ENCODE results near the gene NSUN7. TPM values are rescaled to one million over a fixed set of nuclear protein-coding genes. Genes with fewer than 3 reads are reported as not detected.
A peak's percentile ranks its signal among the peaks of the same experiment; 100 is the strongest.

The NSUN7 gene
- total and polyA plus RNA-seq, 7 donors = 0.03 to 0.39 (median 0.11) TPM; not detected in 4

DNA sequence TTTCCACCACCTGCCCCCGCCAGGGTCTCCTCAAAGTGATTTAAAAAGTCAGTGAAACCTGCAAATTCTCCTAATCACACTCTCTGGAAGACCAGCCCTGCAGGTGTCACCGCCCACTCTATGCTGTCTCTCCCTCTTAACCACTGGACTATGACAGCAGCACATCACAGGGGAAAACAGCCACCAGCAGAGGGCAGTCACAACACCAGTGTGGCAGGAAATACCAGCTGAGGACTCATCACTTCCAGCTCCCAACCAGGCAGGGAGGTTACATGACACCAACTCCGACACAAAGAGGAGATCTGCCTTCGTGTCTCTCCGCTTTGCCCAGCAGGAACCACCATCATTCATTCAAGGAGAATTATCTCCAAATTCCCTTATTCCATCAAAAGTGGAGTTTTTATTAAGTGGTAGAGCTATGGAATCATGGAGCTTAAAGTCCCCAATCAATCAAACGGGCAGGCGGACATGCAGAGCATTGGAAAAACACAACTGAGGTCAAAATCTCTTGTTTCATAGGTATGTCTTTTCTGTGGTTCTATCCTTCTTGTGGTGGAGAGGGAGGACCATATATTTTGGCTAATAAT, 91.3 kb downstream of the NSUN7 start:
- 61 to 75% (median 71%) methylated on average over 7 of the region's 7 CpGs for WGBS, 3 donors
- no peak overlapping the region for H3K4me3 ChIP-seq
- peak; percentile 72 to 80 (median 78) for ATAC-seq
- H3K36me3 ChIP-seq (ENCODE audit: insufficient read depth in 1 of 2, low read depth in 1 of 2) = no peaks in the 10 kb centered on the region
- TF ChIP-seq, protein P1, sequence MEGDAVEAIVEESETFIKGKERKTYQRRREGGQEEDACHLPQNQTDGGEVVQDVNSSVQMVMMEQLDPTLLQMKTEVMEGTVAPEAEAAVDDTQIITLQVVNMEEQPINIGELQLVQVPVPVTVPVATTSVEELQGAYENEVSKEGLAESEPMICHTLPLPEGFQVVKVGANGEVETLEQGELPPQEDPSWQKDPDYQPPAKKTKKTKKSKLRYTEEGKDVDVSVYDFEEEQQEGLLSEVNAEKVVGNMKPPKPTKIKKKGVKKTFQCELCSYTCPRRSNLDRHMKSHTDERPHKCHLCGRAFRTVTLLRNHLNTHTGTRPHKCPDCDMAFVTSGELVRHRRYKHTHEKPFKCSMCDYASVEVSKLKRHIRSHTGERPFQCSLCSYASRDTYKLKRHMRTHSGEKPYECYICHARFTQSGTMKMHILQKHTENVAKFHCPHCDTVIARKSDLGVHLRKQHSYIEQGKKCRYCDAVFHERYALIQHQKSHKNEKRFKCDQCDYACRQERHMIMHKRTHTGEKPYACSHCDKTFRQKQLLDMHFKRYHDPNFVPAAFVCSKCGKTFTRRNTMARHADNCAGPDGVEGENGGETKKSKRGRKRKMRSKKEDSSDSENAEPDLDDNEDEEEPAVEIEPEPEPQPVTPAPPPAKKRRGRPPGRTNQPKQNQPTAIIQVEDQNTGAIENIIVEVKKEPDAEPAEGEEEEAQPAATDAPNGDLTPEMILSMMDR (IDR thresholded peaks at IDR 0.05) = peak; percentile 71
- intact Hi-C loops (cut with DNase I) = loop anchor here in 1 of 2 donors (5.0 to 10.0 kb wide), 3 partner anchors 56 to 106 kb away; no protein-coding TSS in a partner anchor
- peak overlapping the region; percentile 87 for H3K27ac ChIP-seq
- H3K4me1 ChIP-seq = peaks cover 23% of the 10 kb centered on the region
- H3K27me3 ChIP-seq (ENCODE audit: insufficient read depth in 3 of 3, low read length in 2 of 3) = no peaks in the 10 kb centered on the region
- H3K9me3 ChIP-seq = no peaks in the 10 kb centered on the region
- DNase-seq = peak; percentile 76 to 85

DNA sequence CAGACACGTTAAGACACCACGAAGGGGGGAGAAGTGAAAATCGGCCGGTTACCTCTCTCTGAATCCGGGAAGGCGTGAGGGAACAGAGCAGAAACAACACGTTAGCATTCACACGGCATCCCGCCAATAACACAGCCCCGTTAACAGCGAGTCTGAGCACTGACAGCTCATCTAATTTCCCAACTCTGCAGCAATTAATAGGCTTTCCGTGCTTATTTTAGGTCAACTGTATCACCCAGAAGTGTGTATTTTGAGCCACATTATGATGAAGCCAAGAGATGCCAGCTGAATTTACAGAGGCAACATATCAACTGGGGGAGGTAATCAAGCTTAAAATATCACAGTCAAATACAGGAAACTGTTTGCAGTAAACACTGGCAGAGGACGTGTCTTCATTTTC, 92.6 kb downstream of the NSUN7 start:
- H3K27me3 ChIP-seq (ENCODE audit: insufficient read depth in 3 of 3, low read length in 2 of 3) = no peaks in the 10 kb centered on the region
- WGBS, 3 donors = 33 to 38% (median 38%) methylated on average over 13 of the region's 13 CpGs
- H3K4me3 ChIP-seq = peak overlapping the region; percentile 44
- peak; percentile 65 to 88 (median 85) for ATAC-seq
- TF ChIP-seq, protein P1 (IDR thresholded peaks at IDR 0.05) = no peak
- H3K9me3 ChIP-seq = no peaks in the 10 kb centered on the region
- intact Hi-C loops (cut with DNase I) = loop anchor here in 1 of 2 donors (5.0 to 10.0 kb wide), 3 partner anchors 55 to 108 kb away; no protein-coding TSS in a partner anchor
- DNase-seq = peak in 1 of 2 donors; percentile 86
- peaks cover 23% of the 10 kb centered on the region for H3K4me1 ChIP-seq
- H3K36me3 ChIP-seq (ENCODE audit: insufficient read depth in 1 of 2, low read depth in 1 of 2) = no peaks in the 10 kb centered on the region
- H3K27ac ChIP-seq = peak overlapping the region; percentile 87

DNA sequence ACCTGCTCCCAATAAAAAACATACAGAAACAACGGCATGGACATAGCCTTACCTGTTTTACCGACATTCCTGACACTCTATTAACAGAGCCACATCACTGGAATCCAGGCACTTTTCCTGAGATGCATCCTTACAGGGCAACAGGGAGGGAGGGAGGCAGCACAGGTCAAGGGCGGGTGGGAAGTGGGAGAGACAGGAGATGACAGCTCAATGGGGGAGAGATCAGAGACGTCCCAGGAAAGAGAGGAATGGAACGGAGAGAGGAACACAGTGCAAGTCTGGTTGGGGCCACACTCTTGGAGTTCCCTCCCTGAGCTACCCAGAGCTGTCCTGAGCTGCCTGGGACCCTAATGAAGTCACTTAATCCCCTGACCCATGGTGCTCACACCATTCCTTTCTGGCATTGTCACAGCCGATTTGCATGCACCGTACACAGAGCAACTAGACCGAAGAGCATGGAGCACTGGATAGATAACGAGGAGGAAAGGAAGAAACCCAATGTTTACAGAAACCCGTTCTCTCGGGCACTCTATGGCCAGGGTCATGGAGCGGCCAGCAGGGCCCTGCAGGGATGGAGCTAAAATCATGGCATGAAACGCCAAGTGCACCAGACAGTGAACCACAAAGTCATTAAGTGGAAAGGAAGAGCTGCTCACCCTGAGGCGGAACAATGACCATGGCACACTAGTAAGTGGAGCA, 93.1 kb downstream of the NSUN7 start:
- TF ChIP-seq, protein P1 (IDR thresholded peaks at IDR 0.05) = no peak
- H3K4me1 ChIP-seq = peaks cover 23% of the 10 kb centered on the region
- no peak overlapping the region for H3K4me3 ChIP-seq
- intact Hi-C loops (cut with DNase I) = loop anchor here in 1 of 2 donors (5.0 to 10.0 kb wide), 3 partner anchors 54 to 108 kb away; no protein-coding TSS in a partner anchor
- peak overlapping the region; percentile 87 for H3K27ac ChIP-seq
- no peaks in the 10 kb centered on the region for H3K27me3 ChIP-seq (ENCODE audit: insufficient read depth in 3 of 3, low read length in 2 of 3)
- H3K36me3 ChIP-seq (ENCODE audit: insufficient read depth in 1 of 2, low read depth in 1 of 2) = no peaks in the 10 kb centered on the region
- 43 to 54% (median 44%) methylated on average over 14 of the region's 14 CpGs for WGBS, 3 donors
- no peaks in the 10 kb centered on the region for H3K9me3 ChIP-seq
- DNase-seq (no peak), ATAC-seq (peak; percentile 2 to 36 (median 20))

DNA sequence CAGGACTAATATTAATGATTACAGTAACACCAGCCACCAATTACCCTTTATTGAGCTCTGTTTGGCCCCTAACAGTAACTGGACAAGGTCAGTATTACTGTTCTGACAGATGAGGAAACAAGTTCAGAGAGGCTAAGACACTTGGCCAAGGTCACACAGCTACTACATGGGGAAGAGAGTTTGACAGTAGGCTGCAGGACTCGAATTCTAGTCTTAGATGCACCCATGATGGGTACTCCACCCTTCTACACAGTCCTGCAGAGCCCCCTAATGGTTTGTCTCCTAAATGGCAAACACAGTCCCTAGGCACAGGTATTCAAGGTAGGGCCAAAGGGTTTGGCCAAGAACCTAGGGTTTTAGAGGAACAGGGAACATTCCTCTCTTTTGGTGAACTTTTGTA, 93.9 kb downstream of the NSUN7 start:
- DNase-seq (no peak), ATAC-seq (peak in 3 of 4 donors; percentile 31 to 43 (median 41))
- Histone ChIP-seq H3K36me3 (ENCODE audit: insufficient read depth in 1 of 2, low read depth in 1 of 2) (no peaks in the 10 kb centered on the region), H3K4me1 (peaks cover 23% of the 10 kb centered on the region), H3K9me3 (no peaks in the 10 kb centered on the region), H3K27me3 (ENCODE audit: insufficient read depth in 3 of 3, low read length in 2 of 3) (no peaks in the 10 kb centered on the region), H3K27ac (peak overlapping the region; percentile 87), H3K4me3 (no peak overlapping the region)
- WGBS, 3 donors = 71 to 93% (median 74%) methylated on average over 1 of the region's 1 CpG
- intact Hi-C loops (cut with DNase I) = loop anchor here in 1 of 2 donors (5.0 to 10.0 kb wide), 3 partner anchors 54 to 109 kb away; no protein-coding TSS in a partner anchor
- TF ChIP-seq, protein P1 (IDR thresholded peaks at IDR 0.05) = peak; percentile 39

Data from psoas muscle (tissue), 8 donors.